ENCODE measurements around the gene CLEC4M.
"Not testable (repeated sequence)": the region's sequence is repeated elsewhere in the genome, so short reads cannot be mapped to it uniquely, and the experiment has no call there.

DNA sequence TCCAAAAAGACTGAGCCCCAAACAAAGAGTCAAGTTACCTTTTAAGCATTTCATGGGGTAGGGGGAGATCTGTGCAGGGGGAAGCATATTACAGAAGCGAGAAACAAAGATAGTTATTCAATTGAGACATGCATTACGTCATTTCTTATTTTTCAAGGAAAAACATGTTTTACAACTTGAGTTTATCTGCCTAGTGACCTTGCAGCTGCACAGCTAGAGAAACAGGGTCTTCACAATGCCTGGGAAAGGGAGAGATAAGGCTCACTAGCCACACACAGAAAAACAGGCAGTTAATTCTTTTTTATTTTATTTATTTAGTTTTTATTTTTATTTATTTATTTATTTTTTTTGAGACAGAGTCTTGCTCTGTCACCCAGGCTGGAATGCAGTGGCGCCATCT, 1.1 kb downstream of the CLEC4M start:
- not testable (repeated sequence) for TF ChIP-seq EZH2phosphoT487 (IDR thresholded peaks at IDR 0.05; ENCODE audit: borderline replicate concordance, low read depth, low read length)
- TF ChIP-seq, protein P1, sequence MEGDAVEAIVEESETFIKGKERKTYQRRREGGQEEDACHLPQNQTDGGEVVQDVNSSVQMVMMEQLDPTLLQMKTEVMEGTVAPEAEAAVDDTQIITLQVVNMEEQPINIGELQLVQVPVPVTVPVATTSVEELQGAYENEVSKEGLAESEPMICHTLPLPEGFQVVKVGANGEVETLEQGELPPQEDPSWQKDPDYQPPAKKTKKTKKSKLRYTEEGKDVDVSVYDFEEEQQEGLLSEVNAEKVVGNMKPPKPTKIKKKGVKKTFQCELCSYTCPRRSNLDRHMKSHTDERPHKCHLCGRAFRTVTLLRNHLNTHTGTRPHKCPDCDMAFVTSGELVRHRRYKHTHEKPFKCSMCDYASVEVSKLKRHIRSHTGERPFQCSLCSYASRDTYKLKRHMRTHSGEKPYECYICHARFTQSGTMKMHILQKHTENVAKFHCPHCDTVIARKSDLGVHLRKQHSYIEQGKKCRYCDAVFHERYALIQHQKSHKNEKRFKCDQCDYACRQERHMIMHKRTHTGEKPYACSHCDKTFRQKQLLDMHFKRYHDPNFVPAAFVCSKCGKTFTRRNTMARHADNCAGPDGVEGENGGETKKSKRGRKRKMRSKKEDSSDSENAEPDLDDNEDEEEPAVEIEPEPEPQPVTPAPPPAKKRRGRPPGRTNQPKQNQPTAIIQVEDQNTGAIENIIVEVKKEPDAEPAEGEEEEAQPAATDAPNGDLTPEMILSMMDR (conservative IDR thresholded peaks at IDR 0.05; ENCODE audit: low read length): not testable (repeated sequence)

Data from OCI-LY7 (cell line).